K562 (cell line): ENCODE measurements around the gene DEK. TPM values are rescaled to one million over a fixed set of nuclear protein-coding genes. Genes with fewer than 3 reads are reported as not detected.

Source experiments
- ATAC-seq: fragments of 200-7000 bp; cut with Tn5 transposase; 3 replicates; pipeline ENCODE4 v1.9.1; 2020; ENCODE audit warnings: moderate library complexity
- BruUV-seq: library from RNA; stranded (reverse); fragments of 400-500 nt; replicated peaks from 2 replicates; lab custom pipeline; 2021; lab: Mats Ljungman, UMichigan
- CTCF ChIA-PET: fragments of 300-600 bp; formaldehyde crosslinking; extraction: SDS; loops from one replicate; lab custom pipeline; 2021; ENCODE audit warnings: low intra/inter-chr PET ratio; lab: Yijun Ruan, JAX
- POLR2A ChIA-PET: fragments of 300-600, 350-650 bp; sonication (Branson Sonifier 250); formaldehyde crosslinking; extraction: SDS; loops from one replicate; lab custom pipeline; 2021; ENCODE audit warnings: antibody characterized with exemption, inconsistent platforms; lab: Yijun Ruan, JAX
- DNase-seq, 4 experiments: peaks; one replicate each; pipeline versions ENCODE4 v3.0.0 to v3.0.0-alpha.2; 2011 to 2018; ENCODE audit warnings: low spot score in 3 of 4, mixed read lengths in 3 of 4; ENCODE audit errors: extremely low read depth in 1 of 4
- FAIRE-seq: peaks from 2 replicates; lab custom pipeline; 2011; peaks lifted over from hg19 to GRCh38; lab: Jason Lieb, UNC
- H2AFZ ChIP-seq: 2 replicates; pipeline ENCODE4 v1.6.0; 2011; ENCODE audit warnings: low read depth, low read length, control low read depth, inconsistent platforms
- H3K27ac ChIP-seq: fragments of 200-600 bp; 3 replicates; pipeline ENCODE4 v1.8.0; 2011; ENCODE audit warnings: low read depth, mild to moderate bottlenecking, control low read depth, inconsistent platforms, low read length, moderate library complexity, mixed read lengths; ENCODE audit errors: extremely low read depth
- H3K27me3 ChIP-seq, 2 experiments: fragments of 300-600 bp in 1 of 2; 2 replicates in 1 of 2; 3 replicates in 1 of 2; pipeline versions ENCODE4 v1.6.0 to v1.8.0; 2011; ENCODE audit warnings: inconsistent platforms in 2 of 2, low read length in 2 of 2, mild to moderate bottlenecking in 1 of 2, mixed read lengths in 1 of 2, moderate library complexity in 1 of 2; ENCODE audit not compliant: control insufficient read depth in 2 of 2, insufficient read depth in 2 of 2
- H3K36me3 ChIP-seq: fragments of 300-600 bp; 3 replicates; pipeline ENCODE4 v1.8.0; 2011; ENCODE audit warnings: mild to moderate bottlenecking, low read length, inconsistent platforms; ENCODE audit not compliant: control insufficient read depth, insufficient read depth
- H3K4me1 ChIP-seq, 2 experiments: fragments of 200-600 bp in 1 of 2; replicated peaks in 1 of 2; 2 replicates in 1 of 2; 3 replicates in 1 of 2; pipeline versions ENCODE4 v1.5.1 to v1.8.0; 2011; ENCODE audit warnings: inconsistent platforms in 2 of 2, low read length in 2 of 2, mild to moderate bottlenecking in 1 of 2, mixed read lengths in 1 of 2, moderate library complexity in 1 of 2; ENCODE audit not compliant: control insufficient read depth in 2 of 2, insufficient read depth in 2 of 2
- H3K4me2 ChIP-seq: 2 replicates; pipeline ENCODE4 v1.6.1; 2011; ENCODE audit warnings: low read length, control low read depth, inconsistent platforms, mixed read lengths; ENCODE audit not compliant: insufficient read depth
- H3K4me3 ChIP-seq: fragments of 200-600 bp; sonication (generic), shearing (Covaris generic); 2 replicates; pipeline ENCODE4 v1.5.1; 2016; ENCODE audit warnings: control low read depth, inconsistent platforms
- H3K79me2 ChIP-seq: fragments of 200-600 bp; 3 replicates; pipeline ENCODE4 v1.8.0; 2011; ENCODE audit warnings: low read length, inconsistent platforms; ENCODE audit not compliant: control insufficient read depth, insufficient read depth
- H3K9ac ChIP-seq, 2 experiments: 2 replicates each; pipeline versions ENCODE4 v1.6.0 to v1.6.1; 2011; ENCODE audit warnings: low read depth in 2 of 2, low read length in 2 of 2, control low read depth in 1 of 2, inconsistent platforms in 1 of 2, mild to moderate bottlenecking in 1 of 2, mixed read lengths in 1 of 2; ENCODE audit not compliant: insufficient read depth in 1 of 2
- H3K9me1 ChIP-seq: one replicate; pipeline ENCODE4 v1.6.0; 2011; ENCODE audit warnings: inconsistent platforms, mild to moderate bottlenecking, low read length, moderate library complexity; ENCODE audit not compliant: control insufficient read depth, insufficient read depth
- H3K9me3 ChIP-seq: replicated peaks from 2 replicates; pipeline ENCODE4 v1.5.1; 2011; ENCODE audit warnings: low read depth, low read length, inconsistent platforms; ENCODE audit not compliant: control insufficient read depth, insufficient read depth
- H4K20me1 ChIP-seq: replicated peaks from 2 replicates; pipeline ENCODE4 v1.6.1; 2011; ENCODE audit warnings: low read length, inconsistent platforms, mixed read lengths; ENCODE audit not compliant: control insufficient read depth, insufficient read depth
- C11orf30 ChIP-seq: fragments of 450-650 bp; IDR thresholded peaks from 2 replicates; pipeline ENCODE4 v1.6.1; 2016; ENCODE audit warnings: low read depth, mild to moderate bottlenecking
- CBFA2T3 ChIP-seq: fragments of 450-650 bp; IDR thresholded peaks from 2 replicates; pipeline ENCODE4 v1.6.1; 2017
- CREBBP ChIP-seq: IDR thresholded peaks from one replicate; pipeline ENCODE4 v1.6.1; 2012; ENCODE audit warnings: low read depth, mild to moderate bottlenecking, control low read depth, inconsistent platforms, low read length
- GTF2A2 ChIP-seq: IDR thresholded peaks from 2 replicates; pipeline ENCODE4 v1.6.1; 2016; ENCODE audit warnings: mild to moderate bottlenecking, missing genetic modification characterization, missing compliant biosample characterization
- HNRNPL ChIP-seq: fragments of 200-400 bp; formaldehyde crosslinking; IDR thresholded peaks from 2 replicates; pipeline ENCODE4 v1.6.1; 2017; ENCODE audit warnings: low read depth, mild to moderate bottlenecking, low read length
- KAT8 ChIP-seq: fragments of 450-650 bp; IDR thresholded peaks from 2 replicates; pipeline ENCODE4 v1.6.1; 2016; ENCODE audit warnings: low read depth, mild to moderate bottlenecking
- KHSRP ChIP-seq: fragments of 450-650 bp; IDR thresholded peaks from 2 replicates; pipeline ENCODE4 v1.6.1; 2017
- LARP7 ChIP-seq: fragments of 450-650 bp; IDR thresholded peaks from 2 replicates; pipeline ENCODE4 v1.6.1; 2016
- SNRNP70 ChIP-seq: fragments of 200-400 bp; formaldehyde crosslinking; optimal IDR thresholded peaks from 2 replicates; pipeline ENCODE3; 2017; ENCODE audit warnings: low read depth, low read length
- SPI1 ChIP-seq: IDR thresholded peaks from 2 replicates; pipeline ENCODE4 v1.6.1; 2011; ENCODE audit warnings: low read depth, low read length, control low read depth, borderline replicate concordance
- TEAD4 ChIP-seq, 2 experiments: sonication (generic) in 1 of 2; formaldehyde crosslinking in 1 of 2; IDR thresholded peaks; 2 replicates each; pipeline versions ENCODE4 v1.6.1 to v1.8.0; 2012 to 2022; ENCODE audit warnings: borderline replicate concordance in 1 of 2, inconsistent platforms in 1 of 2, low read length in 1 of 2, mild to moderate bottlenecking in 1 of 2, missing genetic modification reagents in 1 of 2
- XRCC4 ChIP-seq: IDR thresholded peaks from one replicate; pipeline ENCODE4 v1.6.1; 2011; ENCODE audit not compliant: insufficient read depth, insufficient read length; ENCODE audit errors: extremely low read depth
- ZBTB17 ChIP-seq: fragments of 450-650 bp; formaldehyde crosslinking; IDR thresholded peaks from 2 replicates; pipeline ENCODE4 v1.4.0; 2020; ENCODE audit warnings: mild to moderate bottlenecking
- ZBTB8A ChIP-seq: fragments of 450-650 bp; IDR thresholded peaks from 2 replicates; pipeline ENCODE4 v1.6.1; 2018; ENCODE audit warnings: mild to moderate bottlenecking, moderate library complexity; ENCODE audit not compliant: partially characterized antibody
- ZNF217 ChIP-seq: sonication (generic); formaldehyde crosslinking; IDR thresholded peaks from 2 replicates; pipeline ENCODE4 v1.8.0; 2022; ENCODE audit warnings: mild to moderate bottlenecking, missing genetic modification reagents
- ZNF253 ChIP-seq: fragments of 250-450 bp; sonication (Bioruptor Pico); conservative IDR thresholded peaks from 2 replicates; pipeline ENCODE4 v1.6.1; 2021; ENCODE audit warnings: mild to moderate bottlenecking
- ZNF347 ChIP-seq: fragments of 450-650 bp; formaldehyde crosslinking; IDR thresholded peaks from 2 replicates; pipeline ENCODE4 v1.4.0; 2020; ENCODE audit warnings: low read depth, mild to moderate bottlenecking, moderate library complexity
- ZNF57 ChIP-seq: fragments of 450-650 bp; formaldehyde crosslinking; IDR thresholded peaks from 2 replicates; pipeline ENCODE4 v1.4.0; 2020; ENCODE audit warnings: mild to moderate bottlenecking, moderate library complexity
- in situ Hi-C: fragments of 300-500 bp; cut with MboI; formaldehyde crosslinking; loops from 4 replicates; pipeline ENCODE4 v1.15.0; 2018; ENCODE audit warnings: inconsistent platforms, mixed read lengths
- intact Hi-C: fragments of 100-400 bp; cut with micrococcal nuclease; formaldehyde crosslinking; loops from 2 replicates; pipeline ENCODE4 v1.14.2; 2022
- polyA plus RNA-seq, 8 experiments: library from polyadenylated mRNA; depleted of rRNA in 4 of 8; stranded (reverse) in 5 of 8; unstranded in 3 of 8; fragments of >200 nt; fragmentation: Nextera tagmentation in 2 of 8; fragmentation: Illumina TruSeq in 1 of 8; extraction: Ambion mirVana in 2 of 8; extraction: Trizol in 1 of 8; gene quantifications; 2 replicates each; pipeline versions ENCODE4 v1.2.1 to v1.2.3, GENCODE V29; 2011 to 2014; ENCODE audit warnings: inconsistent platforms in 1 of 8, missing spikeins in 1 of 8
- total RNA-seq, 7 experiments: library from RNA; depleted of rRNA in 6 of 7; stranded (reverse); fragments of >200 nt in 6 of 7; fragmentation: Illumina TruSeq in 2 of 7; extraction: Trizol in 2 of 7; gene quantifications; 2 replicates each; pipeline versions ENCODE4 v1.2.1 to v1.2.3, GENCODE V29; 2011 to 2021; ENCODE audit warnings: low replicate concordance in 1 of 7
- TF ChIP-seq, protein P1 (sequence below): fragments of 250-450 bp; sonication (Bioruptor Pico); IDR thresholded peaks from 2 replicates; pipeline ENCODE4 v1.5.0; 2022; ENCODE audit warnings: mild to moderate bottlenecking
- TF ChIP-seq, protein P2 (sequence below), 2 experiments: fragments of 150-350 bp in 1 of 2; IDR thresholded peaks; 2 replicates each; pipeline ENCODE4 v1.6.1; 2012 to 2016; ENCODE audit warnings: low read depth in 2 of 2, low read length in 2 of 2, mild to moderate bottlenecking in 1 of 2, moderate library complexity in 1 of 2

DEK gene
- total and polyA plus RNA-seq, 9 of the 15 experiments (the other 6 are each of a cell fraction or from before 2014, with no cell fraction given): 82.3 to 338 (median 184) TPM

DNA sequence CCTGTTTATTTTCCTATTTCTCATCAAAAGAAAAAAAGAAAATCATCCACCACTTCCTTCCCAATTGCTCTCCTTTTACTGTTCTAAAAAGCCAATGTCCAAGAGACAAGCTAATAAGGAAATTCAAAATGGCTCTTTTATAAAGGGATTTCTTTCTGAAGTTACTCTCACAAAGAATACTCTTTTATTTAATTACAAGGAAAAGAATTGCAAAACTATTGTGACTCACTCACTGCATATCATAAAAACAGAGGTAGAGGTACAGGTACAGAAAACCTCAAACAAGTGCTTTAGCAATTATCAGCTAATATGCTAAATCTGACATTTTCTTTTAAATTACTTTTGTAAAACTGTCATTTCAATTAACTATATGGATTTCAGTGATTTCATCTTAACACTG, 18.1 kb downstream of the DEK start:
- FAIRE-seq (no peak), DNase-seq (no peak), ATAC-seq (no peak)
- CTCF ChIA-PET: no interaction called here
- no peak overlapping the region for H3K27ac ChIP-seq
- no peaks in the 10 kb centered on the region for H3K9me3 ChIP-seq
- H3K4me2 ChIP-seq: no peak overlapping the region
- intact Hi-C loops: no loop called here
- no peaks in the 10 kb centered on the region for H3K9me1 ChIP-seq
- H2AFZ ChIP-seq: no peak overlapping the region
- H4K20me1 ChIP-seq: no peaks in the 10 kb centered on the region
- TF ChIP-seq ZNF57 (no peak), GTF2A2 (tag) (no peak), XRCC4 (no peak), CREBBP (no peak), TEAD4 (IDR thresholded peaks at IDR 0.05; ENCODE audit: low read length) (no peak), TEAD4 (CRISPR knock-in tag; IDR thresholded peaks at IDR 0.05; ENCODE audit: borderline replicate concordance) (no peak), HNRNPL (no peak), ZNF347 (CRISPR knock-in tag) (no peak), SPI1 (no peak), KAT8 (no peak), ZBTB8A (no peak), C11orf30 (no peak), ZNF217 (CRISPR knock-in tag) (no peak), CBFA2T3 (no peak), LARP7 (no peak), ZNF253 (no peak), KHSRP (no peak), ZBTB17 (CRISPR knock-in tag) (no peak), SNRNP70 (no peak)
- TF ChIP-seq, protein P1, sequence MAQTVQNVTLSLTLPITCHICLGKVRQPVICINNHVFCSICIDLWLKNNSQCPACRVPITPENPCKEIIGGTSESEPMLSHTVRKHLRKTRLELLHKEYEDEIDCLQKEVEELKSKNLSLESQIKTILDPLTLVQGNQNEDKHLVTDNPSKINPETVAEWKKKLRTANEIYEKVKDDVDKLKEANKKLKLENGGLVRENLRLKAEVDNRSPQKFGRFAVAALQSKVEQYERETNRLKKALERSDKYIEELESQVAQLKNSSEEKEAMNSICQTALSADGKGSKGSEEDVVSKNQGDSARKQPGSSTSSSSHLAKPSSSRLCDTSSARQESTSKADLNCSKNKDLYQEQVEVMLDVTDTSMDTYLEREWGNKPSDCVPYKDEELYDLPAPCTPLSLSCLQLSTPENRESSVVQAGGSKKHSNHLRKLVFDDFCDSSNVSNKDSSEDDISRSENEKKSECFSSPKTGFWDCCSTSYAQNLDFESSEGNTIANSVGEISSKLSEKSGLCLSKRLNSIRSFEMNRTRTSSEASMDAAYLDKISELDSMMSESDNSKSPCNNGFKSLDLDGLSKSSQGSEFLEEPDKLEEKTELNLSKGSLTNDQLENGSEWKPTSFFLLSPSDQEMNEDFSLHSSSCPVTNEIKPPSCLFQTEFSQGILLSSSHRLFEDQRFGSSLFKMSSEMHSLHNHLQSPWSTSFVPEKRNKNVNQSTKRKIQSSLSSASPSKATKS (CRISPR knock-in tag): no peak
- TF ChIP-seq, protein P2, sequence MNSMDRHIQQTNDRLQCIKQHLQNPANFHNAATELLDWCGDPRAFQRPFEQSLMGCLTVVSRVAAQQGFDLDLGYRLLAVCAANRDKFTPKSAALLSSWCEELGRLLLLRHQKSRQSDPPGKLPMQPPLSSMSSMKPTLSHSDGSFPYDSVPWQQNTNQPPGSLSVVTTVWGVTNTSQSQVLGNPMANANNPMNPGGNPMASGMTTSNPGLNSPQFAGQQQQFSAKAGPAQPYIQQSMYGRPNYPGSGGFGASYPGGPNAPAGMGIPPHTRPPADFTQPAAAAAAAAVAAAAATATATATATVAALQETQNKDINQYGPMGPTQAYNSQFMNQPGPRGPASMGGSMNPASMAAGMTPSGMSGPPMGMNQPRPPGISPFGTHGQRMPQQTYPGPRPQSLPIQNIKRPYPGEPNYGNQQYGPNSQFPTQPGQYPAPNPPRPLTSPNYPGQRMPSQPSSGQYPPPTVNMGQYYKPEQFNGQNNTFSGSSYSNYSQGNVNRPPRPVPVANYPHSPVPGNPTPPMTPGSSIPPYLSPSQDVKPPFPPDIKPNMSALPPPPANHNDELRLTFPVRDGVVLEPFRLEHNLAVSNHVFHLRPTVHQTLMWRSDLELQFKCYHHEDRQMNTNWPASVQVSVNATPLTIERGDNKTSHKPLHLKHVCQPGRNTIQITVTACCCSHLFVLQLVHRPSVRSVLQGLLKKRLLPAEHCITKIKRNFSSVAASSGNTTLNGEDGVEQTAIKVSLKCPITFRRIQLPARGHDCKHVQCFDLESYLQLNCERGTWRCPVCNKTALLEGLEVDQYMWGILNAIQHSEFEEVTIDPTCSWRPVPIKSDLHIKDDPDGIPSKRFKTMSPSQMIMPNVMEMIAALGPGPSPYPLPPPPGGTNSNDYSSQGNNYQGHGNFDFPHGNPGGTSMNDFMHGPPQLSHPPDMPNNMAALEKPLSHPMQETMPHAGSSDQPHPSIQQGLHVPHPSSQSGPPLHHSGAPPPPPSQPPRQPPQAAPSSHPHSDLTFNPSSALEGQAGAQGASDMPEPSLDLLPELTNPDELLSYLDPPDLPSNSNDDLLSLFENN (IDR thresholded peaks at IDR 0.05; ENCODE audit: low read depth in 2 of 2, low read length in 2 of 2): no peak
- TF ChIP-seq, all 486 proteins: peak for 0
- in situ Hi-C loops: no loop called here
- Histone ChIP-seq H3K9ac (no peak overlapping the region), H3K79me2 (peaks cover 85% of the 10 kb centered on the region), H3K36me3 (peaks cover 99% of the 10 kb centered on the region), H3K4me1 (peaks cover 0 to 14% of the 10 kb centered on the region in 2 experiments; a peak in 1 of 5 replicates), H3K4me3 (no peak overlapping the region), H3K27me3 (no peaks in the 10 kb centered on the region)
- no TSS peak for BruUV-seq
- POLR2A ChIA-PET: interaction anchor here (0.6 to 1.8 kb wide), 4 partner anchors 10 to 33 kb away, joined by 3 to 7 read pairs (median 4); no protein-coding TSS in a partner anchor
